ENCODE results near the gene SCYL2. TPM values are rescaled to one million over a fixed set of nuclear protein-coding genes. Genes with fewer than 3 reads are reported as not detected.
A peak's percentile ranks its signal among the peaks of the same experiment; 100 is the strongest.

The SCYL2 gene
- total RNA-seq, 1 experiment from 2014 or later: 35.8 TPM

DNA sequence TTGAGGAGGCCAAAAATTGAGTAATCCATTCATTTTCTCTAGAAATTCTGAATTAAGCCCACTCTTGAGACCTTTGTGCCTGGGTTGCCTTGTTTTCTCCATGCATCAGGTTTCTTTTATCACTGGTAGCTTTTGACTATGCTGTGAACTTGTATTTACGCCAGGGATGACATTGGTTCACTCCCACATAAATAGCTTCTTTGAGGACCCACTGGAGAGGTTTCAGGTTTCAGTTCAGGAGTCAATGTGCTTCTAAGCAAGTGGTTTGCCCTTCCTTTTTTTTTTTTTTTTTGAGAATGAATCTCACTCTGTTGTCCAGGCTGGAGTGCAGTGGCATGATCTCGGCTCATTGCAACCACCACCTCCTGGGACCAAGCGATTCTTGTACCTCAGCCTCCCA, 79.7 kb downstream of the SCYL2 start:
- no peaks in the 10 kb centered on the region for H4K20me1 ChIP-seq (ENCODE audit: low read length)
- H3K27ac ChIP-seq (ENCODE audit: low read length): no peak overlapping the region
- no peak overlapping the region for H3K4me3 ChIP-seq (ENCODE audit: low read length)
- ATAC-seq (no peak), DNase-seq (peak; percentile 26)
- no peaks in the 10 kb centered on the region for H3F3A ChIP-seq (ENCODE audit: low read length, unreplicated experiment)
- no peaks in the 10 kb centered on the region for H3K9me3 ChIP-seq (ENCODE audit: low read length)
- no peak overlapping the region for H3K4me2 ChIP-seq (ENCODE audit: low read length)
- no peaks in the 10 kb centered on the region for H3K4me1 ChIP-seq (ENCODE audit: insufficient read depth, low read length)
- no peaks in the 10 kb centered on the region for H3K9me2 ChIP-seq (replicated peaks; ENCODE audit: low read length)
- no peaks in the 10 kb centered on the region for H3K36me3 ChIP-seq (ENCODE audit: low read depth, low read length)
- CTCF ChIA-PET: interaction anchor here (0.7 kb wide), 1 partner anchor 23 kb away, joined by 4 read pairs; no protein-coding TSS in a partner anchor
- TF ChIP-seq CTCF (conservative IDR thresholded peaks at IDR 0.05; ENCODE audit: low read depth, low read length): no peak
- no peak for TF ChIP-seq EZH2 (IDR thresholded peaks at IDR 0.05; ENCODE audit: low read length, unreplicated experiment)
- no peak for TF ChIP-seq EZH2phosphoT487 (IDR thresholded peaks at IDR 0.05; ENCODE audit: borderline replicate concordance, low read length)
- intact Hi-C loops (cut with micrococcal nuclease): no loop called here
- H3K27me3 ChIP-seq (ENCODE audit: low read length): peaks cover 21% of the 10 kb centered on the region
- no peak overlapping the region for H2AFZ ChIP-seq (ENCODE audit: low read length)
- no TSS peak for BruUV-seq (replicated peaks)
- no peaks in the 10 kb centered on the region for H3K79me2 ChIP-seq (ENCODE audit: low read length)
- POLR2A ChIA-PET (ENCODE audit: unreplicated experiment): no interaction called here
- no peak overlapping the region for H3K9ac ChIP-seq (ENCODE audit: low read length)

GRCh38 chr12:100348657-100349454, 81.9 kb downstream of the SCYL2 start:
- TF ChIP-seq CTCF (conservative IDR thresholded peaks at IDR 0.05; ENCODE audit: low read depth, low read length) (peak; percentile 73), EZH2phosphoT487 (IDR thresholded peaks at IDR 0.05; ENCODE audit: borderline replicate concordance, low read length) (no peak), EZH2 (IDR thresholded peaks at IDR 0.05; ENCODE audit: low read length, unreplicated experiment) (no peak)
- no peaks in the 10 kb centered on the region for H3K9me3 ChIP-seq (ENCODE audit: low read length)
- peak; percentile 74 for ATAC-seq
- no peak overlapping the region for H3K4me2 ChIP-seq (ENCODE audit: low read length)
- H3K9ac ChIP-seq (ENCODE audit: low read length): no peak overlapping the region
- POLR2A ChIA-PET (ENCODE audit: unreplicated experiment): no interaction called here
- H3K9me2 ChIP-seq (replicated peaks; ENCODE audit: low read length): no peaks in the 10 kb centered on the region
- H3K27me3 ChIP-seq (ENCODE audit: low read length): peaks cover 40% of the 10 kb centered on the region
- no peaks in the 10 kb centered on the region for H4K20me1 ChIP-seq (ENCODE audit: low read length)
- CTCF ChIA-PET: interaction anchor here (0.6 to 1.0 kb wide), 2 partner anchors 205 to 313 kb away, joined by 3 to 6 read pairs; no protein-coding TSS in a partner anchor
- peak; percentile 66 for DNase-seq
- H3K36me3 ChIP-seq (ENCODE audit: low read depth, low read length): no peaks in the 10 kb centered on the region
- no peak overlapping the region for H3K27ac ChIP-seq (ENCODE audit: low read length)
- no peaks in the 10 kb centered on the region for H3K4me1 ChIP-seq (ENCODE audit: insufficient read depth, low read length)
- H3K79me2 ChIP-seq (ENCODE audit: low read length): no peaks in the 10 kb centered on the region
- H3K4me3 ChIP-seq (ENCODE audit: low read length): no peak overlapping the region
- intact Hi-C loops (cut with micrococcal nuclease): loop anchor here (1.0 to 2.0 kb wide), 5 partner anchors 112 to 974 kb away; no protein-coding TSS in a partner anchor
- BruUV-seq (replicated peaks): no TSS peak
- no peak overlapping the region for H2AFZ ChIP-seq (ENCODE audit: low read length)
- H3F3A ChIP-seq (ENCODE audit: low read length, unreplicated experiment): no peaks in the 10 kb centered on the region

DNA sequence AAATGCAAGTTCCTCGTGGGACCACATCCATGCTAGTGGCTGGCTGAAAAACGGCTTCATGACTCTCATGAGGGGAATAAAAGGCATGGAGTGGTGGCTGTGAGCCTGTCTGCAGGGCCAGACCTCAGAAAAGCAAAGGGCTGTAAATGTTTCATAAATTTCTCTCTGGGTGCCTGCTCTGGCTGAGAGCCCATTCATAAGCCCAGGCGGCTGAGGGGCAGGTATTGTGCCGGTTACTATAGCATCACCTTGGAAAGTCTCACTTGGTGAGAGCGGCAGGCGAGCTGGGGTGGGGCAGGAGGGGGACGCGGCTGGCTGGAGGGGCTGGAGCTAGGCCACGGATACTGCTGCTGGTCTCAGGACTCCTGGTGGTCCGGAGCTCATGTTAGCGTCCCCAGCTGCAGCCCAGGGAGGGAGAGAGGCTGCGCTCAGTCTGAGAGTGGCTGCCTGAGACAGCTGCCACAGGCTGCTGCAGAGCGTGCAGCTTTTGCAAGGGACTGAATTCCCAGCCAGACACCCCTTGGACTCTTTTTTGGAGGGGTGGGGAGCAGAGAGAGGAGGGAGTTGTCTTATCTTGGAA, 89.8 kb downstream of the SCYL2 start, which contains the start of gene SLC17A8:
SLC17A8 (plus strand) TSS at position 431 of the 580 bp plus-strand sequence. CDS start 318 bp downstream, outside the sequence.
- TF ChIP-seq EZH2phosphoT487 (IDR thresholded peaks at IDR 0.05; ENCODE audit: borderline replicate concordance, low read length) (no peak), CTCF (conservative IDR thresholded peaks at IDR 0.05; ENCODE audit: low read depth, low read length) (no peak), EZH2 (IDR thresholded peaks at IDR 0.05; ENCODE audit: low read length, unreplicated experiment) (no peak)
- intact Hi-C loops (cut with micrococcal nuclease): no loop called here
- Histone ChIP-seq H3K9me2 (replicated peaks; ENCODE audit: low read length) (no peaks in the 10 kb centered on the region), H3K4me2 (ENCODE audit: low read length) (no peak within 1 kb of the TSS), H3K4me1 (ENCODE audit: insufficient read depth, low read length) (no peaks in the 10 kb centered on the region), H3K9me3 (ENCODE audit: low read length) (no peaks in the 10 kb centered on the region), H3K4me3 (ENCODE audit: low read length) (no peak within 1 kb of the TSS), H3K27ac (ENCODE audit: low read length) (no peak within 1 kb of the TSS), H4K20me1 (ENCODE audit: low read length) (no peaks in the 10 kb centered on the region), H3K9ac (ENCODE audit: low read length) (no peak within 1 kb of the TSS), H3K79me2 (ENCODE audit: low read length) (no peaks in the 10 kb centered on the region), H3K27me3 (ENCODE audit: low read length) (peaks cover 59% of the 10 kb centered on the region), H3K36me3 (ENCODE audit: low read depth, low read length) (no peaks in the 10 kb centered on the region), H2AFZ (ENCODE audit: low read length) (no peak within 1 kb of the TSS), H3F3A (ENCODE audit: low read length, unreplicated experiment) (no peaks in the 10 kb centered on the region)
- ATAC-seq (no peak), DNase-seq (no peak)
- BruUV-seq (replicated peaks): no TSS peak
- ChIA-PET POLR2A (ENCODE audit: unreplicated experiment) (no interaction called here), CTCF (no interaction called here)
